HEK293T (cell line): ENCODE measurements around the gene RANGAP1.

Source experiments
- FOXK2 ChIP-seq: fragments of 450-650 bp; IDR thresholded peaks from 2 replicates; pipeline ENCODE4 v1.6.1; 2016; ENCODE audit warnings: mild to moderate bottlenecking
- FOXM1 ChIP-seq: fragments of 450-650 bp; IDR thresholded peaks from 2 replicates; pipeline ENCODE4 v1.6.1; 2017; ENCODE audit warnings: mild to moderate bottlenecking, borderline replicate concordance
- NFRKB ChIP-seq: fragments of 450-650 bp; IDR thresholded peaks from 2 replicates; pipeline ENCODE4 v1.6.1; 2016; ENCODE audit warnings: mild to moderate bottlenecking, moderate library complexity

GRCh38 chr22:41308054-41308453 is 22.1 kb upstream of the RANGAP1 start:
- TF ChIP-seq NFRKB (no peak), FOXM1 (no peak), FOXK2 (no peak)
